Endometrial microvascular endothelial cells (primary cell): ENCODE results near the gene TCF7L1. TPM values are rescaled to one million over a fixed set of nuclear protein-coding genes. Genes with fewer than 3 reads are reported as not detected.
"Not testable (repeated sequence)": the region's sequence is repeated elsewhere in the genome, so short reads cannot be mapped to it uniquely, and the experiment has no call there.

Experiments used
- in situ Hi-C: cut with HindIII; loops from 2 replicates; pipeline ENCODE4 v1.10.0; 2017; ENCODE audit warnings: low sequenced_read_pairs, low pct_unique_long_range_greater_than_20kb; ENCODE audit errors: inconsistent ontology term
- total RNA-seq: library from RNA; depleted of rRNA; stranded (reverse); fragments of >200 nt; gene quantifications from one replicate; pipeline ENCODE4 v1.2.3, GENCODE V29; 2015; ENCODE audit errors: inconsistent ontology term

The TCF7L1 gene
- total RNA-seq, 1 donor from 2014 or later = 3.1 TPM

GRCh38 chr2:85210511-85210910, 77.3 kb downstream of the TCF7L1 start:
- in situ Hi-C loops = no loop called here

GRCh38 chr2:85211606-85212005, 78.4 kb downstream of the TCF7L1 start:
- in situ Hi-C loops = not testable (repeated sequence)

- in situ Hi-C loops = no loop called here
Observed at GRCh38 chr2:85212841-85213240, 79.6 kb downstream of the TCF7L1 start.

- in situ Hi-C loops = no loop called here
Observed at GRCh38 chr2:85213404-85213803, 80.2 kb downstream of the TCF7L1 start.

- in situ Hi-C loops = no loop called here
Observed at GRCh38 chr2:85213901-85214512, 80.8 kb downstream of the TCF7L1 start.

GRCh38 chr2:85215081-85215447, 81.9 kb downstream of the TCF7L1 start:
- in situ Hi-C loops = no loop called here

GRCh38 chr2:85215448-85216401, 82.5 kb downstream of the TCF7L1 start:
- in situ Hi-C loops = no loop called here

- in situ Hi-C loops = no loop called here
Observed at GRCh38 chr2:85216927-85217326, 83.7 kb downstream of the TCF7L1 start.

GRCh38 chr2:85221067-85221691, 88.0 kb downstream of the TCF7L1 start:
- in situ Hi-C loops = no loop called here

- in situ Hi-C loops = no loop called here
Observed at GRCh38 chr2:85222792-85223191, 89.6 kb downstream of the TCF7L1 start.

GRCh38 chr2:85226783-85227182, 93.6 kb downstream of the TCF7L1 start:
- in situ Hi-C loops = no loop called here

- in situ Hi-C loops = no loop called here
Observed at GRCh38 chr2:85230679-85231467, 97.7 kb downstream of the TCF7L1 start.

GRCh38 chr2:85231468-85231805, 98.2 kb downstream of the TCF7L1 start:
- in situ Hi-C loops = no loop called here

- in situ Hi-C loops = no loop called here
Observed at GRCh38 chr2:85231952-85232351, 98.8 kb downstream of the TCF7L1 start.

GRCh38 chr2:85234868-85235267, 101.7 kb downstream of the TCF7L1 start:
- in situ Hi-C loops = no loop called here

- in situ Hi-C loops = no loop called here
Observed at GRCh38 chr2:85235281-85235680, 102.1 kb downstream of the TCF7L1 start.

GRCh38 chr2:85236084-85236483, 102.9 kb downstream of the TCF7L1 start:
- in situ Hi-C loops = no loop called here

- in situ Hi-C loops = no loop called here
Observed at GRCh38 chr2:85237849-85238565, 104.8 kb downstream of the TCF7L1 start.

- in situ Hi-C loops = no loop called here
Observed at GRCh38 chr2:85238607-85239006, 105.4 kb downstream of the TCF7L1 start.
